ENCODE measurements around the gene ATP6V0A4. TPM values are rescaled to one million over a fixed set of nuclear protein-coding genes. Genes with fewer than 3 reads are reported as not detected.

The ATP6V0A4 gene
- total and polyA plus RNA-seq, 2 experiments from 2014 or later = not detected

GRCh38 chr7:138668946-138669345, 129.1 kb downstream of the ATP6V0A4 start:
- DNase-seq (ENCODE audit: low read depth in 1 of 2, low spot score in 1 of 2) = no peak
- Histone ChIP-seq H3K27me3 (no peaks in the 10 kb centered on the region), H3K27ac (no peak overlapping the region), H3K4me1 (ENCODE audit: low read depth) (peaks cover 33% of the 10 kb centered on the region), H3K36me3 (no peaks in the 10 kb centered on the region), H3K4me3 (no peak overlapping the region), H3K9me3 (ENCODE audit: low read depth) (no peaks in the 10 kb centered on the region)
- TF ChIP-seq CTCF (IDR thresholded peaks at IDR 0.05; ENCODE audit: low read depth, low read length) = no peak

- no peaks in the 10 kb centered on the region for H3K27me3 ChIP-seq
- no peak overlapping the region for H3K4me3 ChIP-seq
- no peaks in the 10 kb centered on the region for H3K9me3 ChIP-seq (ENCODE audit: low read depth)
- peak overlapping the region; percentile 94 for H3K27ac ChIP-seq
- H3K36me3 ChIP-seq = no peaks in the 10 kb centered on the region
- DNase-seq (ENCODE audit: low read depth in 1 of 2, low spot score in 1 of 2) = no peak
- peaks cover 40% of the 10 kb centered on the region for H3K4me1 ChIP-seq (ENCODE audit: low read depth)
- no peak for TF ChIP-seq CTCF (IDR thresholded peaks at IDR 0.05; ENCODE audit: low read depth, low read length)
Observed at GRCh38 chr7:138668229-138668596, 129.8 kb downstream of the ATP6V0A4 start.

- TF ChIP-seq CTCF (IDR thresholded peaks at IDR 0.05; ENCODE audit: low read depth, low read length) = no peak
- Histone ChIP-seq H3K36me3 (no peaks in the 10 kb centered on the region), H3K4me1 (ENCODE audit: low read depth) (peaks cover 45% of the 10 kb centered on the region), H3K27ac (peak overlapping the region; percentile 94), H3K4me3 (no peak overlapping the region), H3K9me3 (ENCODE audit: low read depth) (no peaks in the 10 kb centered on the region), H3K27me3 (no peaks in the 10 kb centered on the region)
- DNase-seq (ENCODE audit: low read depth in 1 of 2, low spot score in 1 of 2) = no peak
Observed at GRCh38 chr7:138667535-138668228, 130.3 kb downstream of the ATP6V0A4 start.

GRCh38 chr7:138666385-138666784, 131.6 kb downstream of the ATP6V0A4 start:
- TF ChIP-seq CTCF (IDR thresholded peaks at IDR 0.05; ENCODE audit: low read depth, low read length) = no peak
- DNase-seq (ENCODE audit: low read depth in 1 of 2, low spot score in 1 of 2) = peak; percentile 12 to 88
- Histone ChIP-seq H3K27me3 (no peaks in the 10 kb centered on the region), H3K36me3 (no peaks in the 10 kb centered on the region), H3K9me3 (ENCODE audit: low read depth) (no peaks in the 10 kb centered on the region), H3K27ac (peak overlapping the region; percentile 94), H3K4me1 (ENCODE audit: low read depth) (peaks cover 58% of the 10 kb centered on the region), H3K4me3 (no peak overlapping the region)

GRCh38 chr7:138665669-138666140, 132.3 kb downstream of the ATP6V0A4 start:
- TF ChIP-seq CTCF (IDR thresholded peaks at IDR 0.05; ENCODE audit: low read depth, low read length) = no peak
- no peak for DNase-seq (ENCODE audit: low read depth in 1 of 2, low spot score in 1 of 2)
- H3K27ac ChIP-seq = peak overlapping the region; percentile 94
- no peak overlapping the region for H3K4me3 ChIP-seq
- peaks cover 65% of the 10 kb centered on the region for H3K4me1 ChIP-seq (ENCODE audit: low read depth)
- H3K27me3 ChIP-seq = no peaks in the 10 kb centered on the region
- no peaks in the 10 kb centered on the region for H3K36me3 ChIP-seq
- no peaks in the 10 kb centered on the region for H3K9me3 ChIP-seq (ENCODE audit: low read depth)
